Esophagus mucosa (tissue), 1 donor: ENCODE data around the gene P2RX5. TPM values are rescaled to one million over a fixed set of nuclear protein-coding genes. Genes with fewer than 3 reads are reported as not detected.

Experiments used
- total RNA-seq: library from RNA; stranded (reverse); gene quantifications from one replicate; pipeline ENCODE4 v1.2.4, GENCODE V29; 2023
- donor health status: DM: yes; HTN: yes; CAD: no.

The P2RX5 gene
- total RNA-seq, 1 donor from 2014 or later, result 0.72 TPM

Other genes with a start within 250 kb of the P2RX5 start
- gene SPATA22, start 224.3 kb downstream of the P2RX5 start, total RNA-seq, result not detected
- gene ASPA, start 220.2 kb downstream of the P2RX5 start, total RNA-seq, result 0.56 TPM
- 1.3 TPM for gene TRPV3, start 138.3 kb downstream of the P2RX5 start, total RNA-seq
- 0.96 TPM for gene TRPV1, start 86.7 kb downstream of the P2RX5 start, total RNA-seq
- 11.2 TPM for gene SHPK, start 59.9 kb downstream of the P2RX5 start, total RNA-seq
- 4.9 TPM for gene CTNS, start 59.4 kb downstream of the P2RX5 start, total RNA-seq
- 209 TPM for gene TAX1BP3, start 27.6 kb downstream of the P2RX5 start, total RNA-seq
- gene EMC6, start 27.3 kb downstream of the P2RX5 start, total RNA-seq, result 35.0 TPM
- gene HASPIN, start 27.7 kb upstream of the P2RX5 start, total RNA-seq, result 3.4 TPM
- gene ITGAE, start 105.0 kb upstream of the P2RX5 start, total RNA-seq, result 19.4 TPM
- 14.9 TPM for gene NCBP3, start 150.1 kb upstream of the P2RX5 start, total RNA-seq
- gene CAMKK1, start 196.9 kb upstream of the P2RX5 start, total RNA-seq, result 4.2 TPM
- 0.68 TPM for gene P2RX1, start 220.3 kb upstream of the P2RX5 start, total RNA-seq